ENCODE measurements around the gene NR1D2.
"Not testable (repeated sequence)": the region's sequence is repeated elsewhere in the genome, so short reads cannot be mapped to it uniquely, and the experiment has no call there.

The NR1D2 gene

GRCh38 chr3:24005669-24006068 is 60.6 kb downstream of the NR1D2 start:
- no peak for ATAC-seq

DNA sequence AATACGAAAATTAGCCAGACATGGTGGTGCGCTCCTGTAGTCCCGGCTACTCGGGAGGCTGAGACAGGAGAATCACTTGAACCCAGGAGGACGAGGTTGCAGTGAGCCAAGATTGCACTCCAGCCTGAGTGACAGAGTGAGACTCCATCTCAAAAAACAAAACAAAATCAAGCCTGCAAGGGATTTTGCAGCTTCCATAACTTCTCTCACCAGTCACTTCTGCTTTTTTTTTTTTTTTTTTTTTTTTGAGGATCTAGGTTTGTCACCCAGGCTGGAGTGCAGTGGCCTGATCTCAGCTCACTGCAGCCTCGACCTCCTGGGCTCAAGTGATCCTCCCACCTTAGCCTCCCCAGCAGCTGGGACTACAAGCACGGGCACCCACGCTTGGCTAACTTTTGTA is 65.7 kb downstream of the NR1D2 start:
- DNase-seq, ATAC-seq: not testable (repeated sequence)

More at GRCh38 chr3:24005669-24006068, 60.6 kb downstream of the NR1D2 start:
- DNase-seq = no peak

DNA sequence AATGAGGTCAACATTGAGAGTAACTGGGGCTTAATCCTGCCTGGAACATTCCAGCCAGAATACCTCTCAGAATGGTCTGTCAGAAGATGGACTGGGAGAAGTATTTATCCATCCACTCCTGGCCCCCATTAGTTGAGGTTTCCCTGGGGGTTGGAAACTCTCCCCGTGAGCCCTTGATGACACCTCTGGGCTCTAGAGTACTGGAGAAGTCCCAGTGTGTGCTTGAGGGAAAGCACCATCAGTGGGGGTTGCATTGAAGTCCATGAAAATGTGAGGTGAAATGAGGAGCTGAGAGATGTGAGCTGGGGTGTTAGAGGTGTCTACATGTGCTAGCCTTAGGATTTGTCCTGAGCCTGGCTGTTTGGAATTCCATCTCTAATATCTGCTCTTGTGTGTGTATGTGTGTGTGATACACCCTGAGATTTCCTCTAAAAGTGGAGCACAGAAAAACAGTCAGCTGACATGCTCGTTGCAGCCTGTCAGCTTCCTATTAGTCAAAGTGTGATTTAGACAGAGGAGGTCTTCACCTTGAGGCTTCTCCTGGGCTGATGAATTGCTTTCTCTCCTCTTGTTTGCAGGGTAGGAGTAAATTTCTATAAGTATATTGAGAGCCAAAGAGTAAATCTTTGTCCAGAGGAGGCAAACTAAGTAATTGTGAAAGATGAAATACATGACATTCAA is 67.6 kb downstream of the NR1D2 start:
- DNase-seq = no peak
- ATAC-seq = no peak

- ATAC-seq = no peak
- DNase-seq = no peak
Observed at GRCh38 chr3:24017305-24017704, 72.2 kb downstream of the NR1D2 start.

DNA sequence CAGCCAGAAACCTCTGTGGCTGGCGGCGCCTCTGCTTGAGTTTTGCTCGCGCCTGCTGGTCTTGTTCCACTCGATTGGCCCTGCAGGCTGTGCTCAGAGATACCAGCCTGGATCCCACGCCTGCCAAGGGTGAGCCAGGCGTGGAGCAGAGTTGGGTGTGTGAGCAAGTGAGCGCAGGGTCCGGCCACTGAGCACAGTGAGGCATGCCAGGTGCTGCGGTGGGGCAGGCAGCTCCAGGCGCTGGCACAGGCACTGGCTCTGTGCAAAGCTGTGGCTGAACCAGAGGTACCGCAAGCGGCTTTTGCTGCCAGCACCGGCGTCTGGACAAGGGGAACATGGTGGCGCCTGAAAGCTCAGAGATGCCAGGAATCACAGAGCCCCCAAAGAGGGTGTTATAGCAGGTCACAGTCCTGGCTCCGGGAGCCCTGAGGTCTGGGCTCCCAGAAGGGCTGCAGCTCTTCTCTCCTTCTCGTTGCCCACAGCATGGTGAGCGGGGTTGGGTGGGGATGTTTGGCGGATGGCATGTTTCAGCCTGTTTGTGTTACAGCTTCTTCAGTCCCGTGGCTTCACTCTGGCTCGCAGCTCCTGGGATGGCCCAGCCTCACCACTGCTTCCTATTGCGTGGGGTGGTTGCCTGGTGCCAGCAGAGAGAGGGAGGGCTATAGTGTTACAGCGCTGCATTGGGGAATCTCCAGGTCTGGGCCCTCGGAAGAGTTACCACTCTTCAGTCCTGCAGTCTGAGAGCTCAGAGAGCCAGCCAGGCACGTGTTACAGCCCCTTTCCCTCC is 73.9 kb downstream of the NR1D2 start:
- no peak for ATAC-seq
- no peak for DNase-seq

GRCh38 chr3:24019585-24019984 is 74.5 kb downstream of the NR1D2 start:
- DNase-seq = no peak
- no peak for ATAC-seq

DNA sequence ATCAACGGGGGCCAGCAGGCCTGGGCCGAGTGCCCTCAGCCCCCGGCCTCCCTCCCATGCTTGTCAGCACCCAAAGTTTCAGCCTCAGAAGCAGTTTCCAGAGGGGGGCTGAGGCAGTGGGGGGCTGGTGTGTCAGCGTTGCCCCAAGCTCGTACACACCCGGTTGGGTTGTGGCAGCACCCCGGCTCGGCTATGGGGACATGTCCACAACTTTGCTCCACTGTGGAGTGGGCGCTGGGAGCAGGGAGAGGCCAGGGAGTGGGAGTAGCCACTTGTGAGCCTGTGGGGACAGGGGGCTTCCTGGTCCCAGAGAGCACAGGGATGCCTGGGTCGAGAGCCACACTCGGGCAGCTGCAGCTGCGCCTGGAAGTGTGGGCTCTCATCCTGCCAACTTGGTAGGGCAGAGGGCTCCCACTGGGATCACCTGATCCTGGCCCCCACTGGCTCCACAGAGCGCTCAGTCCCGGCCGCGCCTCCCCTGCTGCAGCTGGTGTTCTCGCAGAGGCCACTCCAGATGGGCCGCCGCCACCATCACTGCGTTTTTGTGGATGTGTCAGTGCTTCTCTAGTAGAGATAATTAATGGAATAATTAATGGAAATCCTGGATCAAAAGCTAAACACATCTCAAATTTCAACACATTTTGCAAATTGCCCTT is 75.1 kb downstream of the NR1D2 start:
- no peak for DNase-seq
- ATAC-seq = no peak

DNA sequence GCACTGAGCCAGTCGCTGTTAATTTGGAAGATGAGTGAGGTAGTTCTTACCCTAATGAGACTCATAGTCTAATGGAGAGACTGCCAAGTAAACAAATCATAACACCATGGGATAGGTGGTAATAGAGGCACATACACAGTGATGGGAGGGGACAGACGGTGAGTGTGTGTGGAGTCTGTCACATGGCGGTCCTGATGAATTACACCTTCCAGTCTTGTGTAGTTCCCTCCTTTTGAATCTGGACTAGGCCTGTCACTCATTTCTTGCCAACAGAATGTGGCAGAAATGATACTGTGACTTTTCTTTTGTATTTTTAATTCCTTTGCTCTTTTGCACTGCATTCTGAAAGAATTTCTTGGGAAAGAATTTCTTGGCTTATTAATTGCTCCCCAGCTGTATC is 78.1 kb downstream of the NR1D2 start:
- ATAC-seq = no peak
- no peak for DNase-seq

DNA sequence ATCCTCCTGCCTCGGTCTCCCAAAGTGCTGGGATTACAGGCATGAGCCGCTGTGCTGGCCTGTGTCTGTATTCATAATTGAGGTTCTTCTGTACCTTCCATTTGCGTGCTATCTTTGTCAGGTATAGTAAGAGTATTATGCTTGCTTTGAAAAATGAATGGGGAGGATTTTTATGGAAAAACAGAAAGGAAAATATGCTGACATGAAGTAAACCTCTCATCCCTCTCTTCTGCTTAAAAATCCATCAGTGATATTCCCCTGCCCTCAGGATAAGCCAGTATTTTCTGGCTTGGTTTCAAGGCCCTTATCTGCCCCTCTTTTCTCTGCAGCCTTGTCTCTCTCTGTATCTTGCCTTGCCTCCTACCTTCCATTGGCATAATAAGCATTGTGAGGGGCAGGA is 80.7 kb downstream of the NR1D2 start:
- ATAC-seq (no peak), DNase-seq (no peak)

- not testable (repeated sequence) for DNase-seq, ATAC-seq
Observed at GRCh38 chr3:24026665-24027064, 81.6 kb downstream of the NR1D2 start.

DNA sequence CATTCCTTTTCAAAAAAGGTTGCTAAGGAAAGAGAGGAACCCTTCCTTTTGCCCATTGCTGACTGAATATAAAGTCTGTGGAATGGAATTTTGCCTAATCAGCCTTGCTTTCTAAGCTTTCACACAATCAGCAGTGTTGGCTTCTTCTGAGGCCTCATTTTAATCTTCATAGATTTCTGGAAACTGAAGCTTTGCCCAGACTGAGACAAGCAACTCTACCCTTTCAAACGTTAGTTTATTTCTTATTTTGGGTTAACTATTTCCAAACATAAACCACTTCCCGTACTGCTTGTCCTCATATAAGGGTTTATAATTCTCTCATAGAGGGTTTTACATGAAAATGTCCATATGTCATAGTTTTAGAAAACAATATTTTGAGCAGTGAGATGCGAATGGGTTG is 82.9 kb downstream of the NR1D2 start:
- DNase-seq = no peak
- ATAC-seq = no peak

Data from stimulated activated naive CD8-positive, alpha-beta T cell treated with anti-CD3 and anti-CD28 coated beads, Interleukin-15, Interleukin-2, amounts not matched to agents 100 U/mL and 50 U/mL, for 24 hours (primary cell).